A549 (cell line): Measurements from ENCODE around the gene AADACL4. TPM values are rescaled to one million over a fixed set of nuclear protein-coding genes. Genes with fewer than 3 reads are reported as not detected.
A peak's percentile ranks its signal among the peaks of the same experiment; 100 is the strongest.

Source experiments
- ATAC-seq, 2 experiments: fragments of 200-7000 bp in 1 of 2; fragments of >200 bp in 1 of 2; cut with Nextera tagmentation in 1 of 2; cut with Tn5 transposase in 1 of 2; 3 replicates each; pipeline versions ENCODE4 v1.8.0 to v1.9.1; 2018 to 2020; ENCODE audit warnings: mild to moderate bottlenecking in 1 of 2, moderate library complexity in 1 of 2
- CTCF ChIA-PET: fragments of 300-600 bp; sonication (Branson Sonifier 250); formaldehyde crosslinking; extraction: SDS; loops from one replicate; lab custom pipeline; 2021; ENCODE audit warnings: antibody characterized with exemption, inconsistent platforms; lab: Yijun Ruan, JAX
- POLR2A ChIA-PET: fragments of 350-600 bp; formaldehyde crosslinking; extraction: SDS; loops from one replicate; lab custom pipeline; 2021; ENCODE audit warnings: antibody characterized with exemption, inconsistent platforms; lab: Yijun Ruan, JAX
- DNase-seq, 2 experiments: peaks; one replicate each; pipeline versions ENCODE4 v3.0.0 to v3.0.0-alpha.2; 2011 to 2016; ENCODE audit warnings: low read depth in 1 of 2, low spot score in 1 of 2
- FAIRE-seq: peaks from 2 replicates; lab custom pipeline; 2011; peaks lifted over from hg19 to GRCh38; lab: Jason Lieb, UNC
- H3K27ac ChIP-seq, 2 experiments: fragments of >200 bp; sonication (Bioruptor Twin); formaldehyde crosslinking; 3 replicates each; pipeline ENCODE4 v1.5.1; 2016 to 2017
- H3K4me1 ChIP-seq: fragments of >200 bp; sonication (Bioruptor Twin); formaldehyde crosslinking; 3 replicates; pipeline ENCODE4 v1.6.1; 2016
- H3K4me2 ChIP-seq: fragments of >200 bp; sonication (Bioruptor Twin); formaldehyde crosslinking; 3 replicates; pipeline ENCODE4 v1.6.1; 2016
- H3K4me3 ChIP-seq: fragments of >200 bp; sonication (Bioruptor Twin); formaldehyde crosslinking; 3 replicates; pipeline ENCODE4 v1.5.1; 2016
- H3K9me3 ChIP-seq: fragments of >200 bp; sonication (Bioruptor Twin); formaldehyde crosslinking; 3 replicates; pipeline ENCODE4 v1.6.1; 2016
- BCL3 ChIP-seq: fragments of >200 bp; sonication (Bioruptor Twin); formaldehyde crosslinking; IDR thresholded peaks from 3 replicates; pipeline ENCODE4 v1.6.1; 2016
- E2F6 ChIP-seq: IDR thresholded peaks from 2 replicates; pipeline ENCODE4 v1.6.1; 2012; ENCODE audit warnings: low read depth, borderline replicate concordance
- EHMT2 ChIP-seq: fragments of 200-600 bp; sonication (generic); IDR thresholded peaks from 2 replicates; pipeline ENCODE4 v1.6.1; 2016; ENCODE audit warnings: antibody characterized with exemption, low read depth, mild to moderate bottlenecking, moderate library complexity
- EP300 ChIP-seq, 2 experiments: fragments of >200 bp; sonication (Bioruptor Twin); formaldehyde crosslinking; IDR thresholded peaks; 2 replicates in 1 of 2; 3 replicates in 1 of 2; pipeline ENCODE4 v1.6.1; 2016 to 2017
- ESRRA ChIP-seq: fragments of 150-350 bp; IDR thresholded peaks from 2 replicates; pipeline ENCODE4 v1.6.1; 2014; ENCODE audit warnings: mild to moderate bottlenecking, low read length, borderline replicate concordance
- GATA3 ChIP-seq: IDR thresholded peaks from 2 replicates; pipeline ENCODE4 v1.6.1; 2012; ENCODE audit warnings: borderline replicate concordance
- HDAC2 ChIP-seq: fragments of 200-600 bp; sonication (generic); IDR thresholded peaks from 2 replicates; pipeline ENCODE4 v1.6.1; 2016
- HOXA7 ChIP-seq: fragments of 250-450 bp; sonication (Bioruptor Pico); IDR thresholded peaks from 2 replicates; pipeline ENCODE4 v1.5.0; 2020; ENCODE audit warnings: mild to moderate bottlenecking, moderate library complexity
- JUNB ChIP-seq: fragments of >200 bp; sonication (Bioruptor Twin); formaldehyde crosslinking; IDR thresholded peaks from 2 replicates; pipeline ENCODE4 v1.6.1; 2016
- MYC ChIP-seq: IDR thresholded peaks from 2 replicates; pipeline ENCODE4 v1.6.1; 2012; ENCODE audit warnings: mild to moderate bottlenecking, inconsistent platforms, low read length, improper control_type of control experiment, borderline replicate concordance
- NPAS2 ChIP-seq: fragments of 250-450 bp; sonication (Bioruptor Pico); IDR thresholded peaks from 2 replicates; pipeline ENCODE4 v1.8.0; 2022; ENCODE audit warnings: mild to moderate bottlenecking, moderate library complexity, borderline replicate concordance
- PHF8 ChIP-seq: fragments of 200-600 bp; sonication (generic); IDR thresholded peaks from 2 replicates; pipeline ENCODE4 v1.6.1; 2016; ENCODE audit warnings: low read depth, mild to moderate bottlenecking, antibody characterized with exemption, moderate library complexity, borderline replicate concordance
- RARB ChIP-seq: fragments of 250-450 bp; sonication (Bioruptor Pico); IDR thresholded peaks from 2 replicates; pipeline ENCODE4 v1.8.0; 2021; ENCODE audit warnings: mild to moderate bottlenecking, moderate library complexity
- RCOR1 ChIP-seq: fragments of 150-350 bp; IDR thresholded peaks from 2 replicates; pipeline ENCODE4 v1.6.1; 2014; ENCODE audit warnings: antibody characterized with exemption, low read length, low read depth
- REST ChIP-seq: fragments of 200-600 bp; sonication (generic); IDR thresholded peaks from 2 replicates; pipeline ENCODE4 v1.6.1; 2016; ENCODE audit warnings: antibody characterized with exemption, mild to moderate bottlenecking, moderate library complexity
- RNF2 ChIP-seq: fragments of 200-600 bp; sonication (generic); IDR thresholded peaks from 2 replicates; pipeline ENCODE4 v1.6.1; 2016; ENCODE audit warnings: low read depth, mild to moderate bottlenecking, antibody characterized with exemption, moderate library complexity, borderline replicate concordance
- TFCP2L1 ChIP-seq: fragments of 250-450 bp; sonication (Bioruptor Pico); IDR thresholded peaks from 2 replicates; pipeline ENCODE4 v1.5.0; 2021; ENCODE audit warnings: mild to moderate bottlenecking
- ZC3H11A ChIP-seq: fragments of 450-650 bp; IDR thresholded peaks from 2 replicates; pipeline ENCODE4 v1.6.1; 2014; ENCODE audit warnings: antibody characterized with exemption, mild to moderate bottlenecking
- ZFP36 ChIP-seq: fragments of 450-650 bp; IDR thresholded peaks from 2 replicates; pipeline ENCODE4 v1.6.1; 2014; ENCODE audit warnings: borderline replicate concordance; ENCODE audit not compliant: partially characterized antibody
- WGBS: methylation state at CpG from one replicate; pipeline ENCODE4 v1.1.6; 2017; ENCODE audit errors: missing lambda C conversion rate; 5-methylcytosine and 5-hydroxymethylcytosine counted together
- polyA plus RNA-seq, 4 experiments: library from polyadenylated mRNA; depleted of rRNA in 3 of 4; stranded (reverse); fragments of >200 nt; fragmentation: RNase III in 1 of 4; extraction: RNeasy Plus Mini Kit Qiagen cat#74134 plus additional on column Dnase treatment in 1 of 4; gene quantifications; 2 replicates in 3 of 4; 3 replicates in 1 of 4; pipeline ENCODE4 v1.2.3, GENCODE V29; 2011 to 2017
- TF ChIP-seq, protein P1 (sequence below): fragments of 450-650 bp; IDR thresholded peaks from 2 replicates; pipeline ENCODE4 v1.6.1; 2014; ENCODE audit warnings: antibody characterized with exemption

Gene AADACL4
- polyA plus RNA-seq, 2 of the 4 experiments (the other 2 are of a cell fraction), result not detected

GRCh38 chr1:12636098-12636950 lies 7.6 kb upstream of the AADACL4 start:
- no peak for DNase-seq
- no peak for TF ChIP-seq REST
- TF ChIP-seq BCL3, result no peak
- TF ChIP-seq EHMT2, result no peak
- TF ChIP-seq, protein P1, sequence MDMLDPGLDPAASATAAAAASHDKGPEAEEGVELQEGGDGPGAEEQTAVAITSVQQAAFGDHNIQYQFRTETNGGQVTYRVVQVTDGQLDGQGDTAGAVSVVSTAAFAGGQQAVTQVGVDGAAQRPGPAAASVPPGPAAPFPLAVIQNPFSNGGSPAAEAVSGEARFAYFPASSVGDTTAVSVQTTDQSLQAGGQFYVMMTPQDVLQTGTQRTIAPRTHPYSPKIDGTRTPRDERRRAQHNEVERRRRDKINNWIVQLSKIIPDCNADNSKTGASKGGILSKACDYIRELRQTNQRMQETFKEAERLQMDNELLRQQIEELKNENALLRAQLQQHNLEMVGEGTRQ, result no peak
- TF ChIP-seq TFCP2L1 (CRISPR knock-in tag), result no peak
- no peak for TF ChIP-seq RARB (CRISPR knock-in tag)
- no peak for TF ChIP-seq EP300 (IDR thresholded peaks at IDR 0.05)
- no peak for TF ChIP-seq ESRRA
- TF ChIP-seq RCOR1, result no peak
- TF ChIP-seq MYC, result no peak
- peaks cover 23% of the 10 kb centered on the region for H3K9me3 ChIP-seq
- FAIRE-seq, result no peak
- 0 out of 3 replicates have a peak overlapping the region, but pooled peaks have one; percentile 35 for H3K4me2 ChIP-seq
- H3K27ac ChIP-seq, result peak overlapping the region in 1 of 2 experiments; percentile 39; a peak in 3 of 6 replicates
- peak; percentile 59 to 90 for ATAC-seq
- peaks cover 5% of the 10 kb centered on the region; the same call in 1 of the 3 replicates for H3K4me1 ChIP-seq
- H3K4me3 ChIP-seq, result no peak overlapping the region
- 75% methylated on average over 15 of the region's 15 CpGs for WGBS
- ChIA-PET CTCF (no interaction called here), POLR2A (no interaction called here)

GRCh38 chr1:12637693-12638092 lies 6.2 kb upstream of the AADACL4 start:
- DNase-seq (no peak), ATAC-seq (no peak), FAIRE-seq (no peak)
- H3K27ac ChIP-seq, result no peak overlapping the region
- ChIA-PET POLR2A (no interaction called here), CTCF (interaction anchor here (0.9 to 1.0 kb wide), 2 partner anchors 19 to 46 kb away, joined by 3 read pairs; no protein-coding TSS in a partner anchor)
- TF ChIP-seq HOXA7, result no peak
- H3K4me2 ChIP-seq, result no peak overlapping the region
- no peak overlapping the region for H3K4me3 ChIP-seq
- WGBS, result 64% methylated on average over 8 of the region's 8 CpGs
- H3K4me1 ChIP-seq, result peaks cover 5% of the 10 kb centered on the region; the same call in 1 of the 3 replicates
- peaks cover 25% of the 10 kb centered on the region for H3K9me3 ChIP-seq

DNA sequence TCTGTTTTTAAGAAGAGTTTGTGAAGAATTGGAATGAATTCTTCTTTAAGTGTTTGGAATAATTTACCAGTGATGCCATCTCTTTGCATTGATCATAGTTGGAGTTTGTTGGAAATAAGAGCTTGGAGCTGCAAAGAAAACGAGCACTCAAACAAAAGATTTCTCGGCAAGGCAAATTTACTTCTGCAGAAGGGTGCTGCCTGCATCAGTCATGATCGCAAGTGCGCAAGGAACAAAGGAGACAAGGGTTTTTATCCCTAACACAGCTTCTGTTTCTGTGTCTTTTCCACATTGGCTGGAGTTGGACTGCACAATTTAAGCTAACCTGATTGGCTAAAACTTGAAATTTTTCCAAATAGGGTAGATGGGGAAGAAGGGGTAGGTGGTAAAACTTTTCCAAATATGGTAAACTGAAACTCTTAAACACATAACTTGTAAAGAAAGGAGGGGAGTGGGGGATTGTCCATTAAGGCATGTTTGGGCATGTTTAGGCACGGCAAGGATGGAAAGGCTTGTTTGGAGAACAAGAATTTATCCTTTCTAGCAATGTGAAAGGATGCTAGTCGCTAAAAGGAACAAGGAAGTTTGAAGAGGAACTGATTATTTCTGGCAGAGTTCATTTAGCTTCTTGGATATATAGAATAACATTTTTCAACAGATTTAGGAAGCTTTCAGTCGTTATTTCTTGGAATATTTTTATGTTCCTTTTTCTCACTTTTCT lies 3.5 kb upstream of the AADACL4 start:
- ATAC-seq, result no peak
- ChIA-PET POLR2A (no interaction called here), CTCF (interaction anchor here (4.6 kb wide), 1 partner anchor 18 kb away, joined by 17 read pairs; no protein-coding TSS in a partner anchor)

More for the DNA sequence above, 3.5 kb upstream of the AADACL4 start:
- FAIRE-seq (no peak), DNase-seq (peak in 1 of 2 experiments; percentile 30)
- Histone ChIP-seq H3K9me3 (peaks cover 25% of the 10 kb centered on the region), H3K4me2 (no peak overlapping the region), H3K4me1 (peaks cover 5% of the 10 kb centered on the region; the same call in 1 of the 3 replicates), H3K4me3 (no peak overlapping the region), H3K27ac (no peak overlapping the region)
- TF ChIP-seq, protein P1, result no peak
- TF ChIP-seq JUNB (no peak), E2F6 (no peak), NPAS2 (CRISPR knock-in tag) (no peak), PHF8 (no peak), BCL3 (no peak), ZC3H11A (no peak), HDAC2 (no peak), RNF2 (no peak), GATA3 (no peak), ZFP36 (no peak)
- 49% methylated on average over 7 of the region's 7 CpGs for WGBS
